Natural killer cell (primary cell): ENCODE measurements around the gene FIGNL1. TPM values are rescaled to one million over a fixed set of nuclear protein-coding genes. Genes with fewer than 3 reads are reported as not detected.

Experiments used
- ATAC-seq, 3 donors: fragments of 150-1000 bp in 2 of 3; fragments of 200-7000 bp in 1 of 3; cut with Tn5 transposase; 1 replicate in 1 of 3; 2 replicates in 2 of 3; pipeline ENCODE4 v1.10.0; 2021; ENCODE audit warnings: mild to moderate bottlenecking in 2 of 3, moderate library complexity in 2 of 3
- DNase-seq, 2 donors: peaks; one replicate each; pipeline versions ENCODE4 v3.0.0 to v3.0.0-alpha.2; 2013 to 2021; ENCODE audit warnings: mixed read lengths in 1 of 2
- H3K27ac ChIP-seq: one replicate; pipeline ENCODE4 v1.5.1; 2013; ENCODE audit warnings: mild to moderate bottlenecking, low read length
- H3K27me3 ChIP-seq: one replicate; pipeline ENCODE4 v1.6.1; 2013; ENCODE audit warnings: low read length; ENCODE audit not compliant: control insufficient read depth, insufficient read depth
- H3K36me3 ChIP-seq: one replicate; pipeline ENCODE4 v1.6.1; 2013; ENCODE audit warnings: low read length; ENCODE audit not compliant: control insufficient read depth, insufficient read depth
- H3K4me1 ChIP-seq: one replicate; pipeline ENCODE4 v1.6.1; 2013; ENCODE audit warnings: low read length; ENCODE audit not compliant: control insufficient read depth, insufficient read depth
- H3K4me3 ChIP-seq: one replicate; pipeline ENCODE4 v1.5.1; 2013; ENCODE audit warnings: low read length
- H3K9me3 ChIP-seq: one replicate; pipeline ENCODE4 v1.6.1; 2013; ENCODE audit warnings: low read length; ENCODE audit not compliant: control insufficient read depth, insufficient read depth
- H3K27ac Mint-ChIP-seq, 2 donors: one replicate each; pipeline ENCODE4 v1.8.0; 2022; ENCODE audit warnings: mild to moderate bottlenecking in 2 of 2, mixed read lengths in 2 of 2, moderate library complexity in 1 of 2
- H3K27me3 Mint-ChIP-seq, 2 donors: one replicate each; pipeline ENCODE4 v1.8.0; 2022; ENCODE audit warnings: low read depth in 2 of 2, mixed read lengths in 2 of 2
- H3K36me3 Mint-ChIP-seq: one replicate; pipeline ENCODE4 v1.8.0; 2022; ENCODE audit warnings: mixed read lengths
- H3K4me1 Mint-ChIP-seq, 2 donors: one replicate each; pipeline ENCODE4 v1.8.0; 2022; ENCODE audit warnings: mixed read lengths in 2 of 2
- H3K4me3 Mint-ChIP-seq: one replicate; pipeline ENCODE4 v1.8.0; 2022; ENCODE audit warnings: mild to moderate bottlenecking, moderate library complexity, mixed read lengths
- H3K9me3 Mint-ChIP-seq, 2 donors: one replicate each; pipeline ENCODE4 v1.8.0; 2022; ENCODE audit warnings: mixed read lengths in 2 of 2
- WGBS: methylation state at CpG from one replicate; pipeline ENCODE4 v1.1.7; 2013; ENCODE audit warnings: missing lambda C conversion rate; ENCODE audit not compliant: insufficient coverage; 5-methylcytosine and 5-hydroxymethylcytosine counted together
- intact Hi-C: fragments of 100-400 bp; cut with micrococcal nuclease; formaldehyde crosslinking; loops from one replicate; pipeline ENCODE4 v1.14.2; 2022
- total RNA-seq, 4 donors: library from RNA; stranded (reverse); fragments of 120-200 nt in 1 of 4; gene quantifications; one replicate each; pipeline versions ENCODE4 v1.2.3 to v1.2.4, GENCODE V29; 2013 to 2022
- TF ChIP-seq, protein P1 (sequence below): fragments of 200-600 bp; IDR thresholded peaks from one replicate; pipeline ENCODE4 v1.8.0; 2022; ENCODE audit warnings: antibody characterized with exemption

The FIGNL1 gene
- total RNA-seq, 3 donors from 2014 or later (not counting 1 experiment from before 2014, with no cell fraction given): 5.5 to 12.6 (median 7.6) TPM

DNA sequence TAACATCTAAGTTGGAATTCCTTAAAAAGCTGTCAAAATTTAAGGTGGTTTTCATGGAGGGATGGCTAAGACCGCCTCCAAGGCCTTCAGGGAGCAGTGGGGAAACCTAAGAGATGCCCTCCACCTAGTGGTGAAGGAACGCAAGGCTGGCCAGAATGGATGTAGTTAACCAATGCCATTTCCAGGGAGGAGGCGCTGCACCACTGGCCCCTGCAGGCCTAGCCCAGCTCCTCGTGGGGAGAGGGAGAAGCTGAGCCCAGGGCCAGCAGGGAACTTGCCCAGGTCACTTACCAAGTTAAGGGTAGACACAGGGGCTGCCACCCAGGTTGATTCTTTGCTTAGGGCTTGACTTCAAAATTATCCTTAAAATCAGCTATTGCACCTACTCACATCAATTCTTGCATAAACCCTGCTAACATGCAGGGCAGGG, 32.0 kb downstream of the FIGNL1 start:
- intact Hi-C loops: loop anchor here (1.0 kb wide), 4 partner anchors 213 to 326 kb away; no protein-coding TSS in a partner anchor
- no peak overlapping the region for H3K4me3 Mint-ChIP-seq
- H3K27ac Mint-ChIP-seq: no peak overlapping the region
- H3K4me3 ChIP-seq: no peak overlapping the region
- H3K27me3 ChIP-seq: no peaks in the 10 kb centered on the region
- no peaks in the 10 kb centered on the region for H3K27me3 Mint-ChIP-seq
- H3K4me1 ChIP-seq: peaks cover 24% of the 10 kb centered on the region
- peak; percentile 80 to 99 (median 96) for ATAC-seq
- no peaks in the 10 kb centered on the region for H3K9me3 ChIP-seq
- H3K27ac ChIP-seq: no peak overlapping the region
- no peaks in the 10 kb centered on the region for H3K36me3 ChIP-seq
- TF ChIP-seq, protein P1, sequence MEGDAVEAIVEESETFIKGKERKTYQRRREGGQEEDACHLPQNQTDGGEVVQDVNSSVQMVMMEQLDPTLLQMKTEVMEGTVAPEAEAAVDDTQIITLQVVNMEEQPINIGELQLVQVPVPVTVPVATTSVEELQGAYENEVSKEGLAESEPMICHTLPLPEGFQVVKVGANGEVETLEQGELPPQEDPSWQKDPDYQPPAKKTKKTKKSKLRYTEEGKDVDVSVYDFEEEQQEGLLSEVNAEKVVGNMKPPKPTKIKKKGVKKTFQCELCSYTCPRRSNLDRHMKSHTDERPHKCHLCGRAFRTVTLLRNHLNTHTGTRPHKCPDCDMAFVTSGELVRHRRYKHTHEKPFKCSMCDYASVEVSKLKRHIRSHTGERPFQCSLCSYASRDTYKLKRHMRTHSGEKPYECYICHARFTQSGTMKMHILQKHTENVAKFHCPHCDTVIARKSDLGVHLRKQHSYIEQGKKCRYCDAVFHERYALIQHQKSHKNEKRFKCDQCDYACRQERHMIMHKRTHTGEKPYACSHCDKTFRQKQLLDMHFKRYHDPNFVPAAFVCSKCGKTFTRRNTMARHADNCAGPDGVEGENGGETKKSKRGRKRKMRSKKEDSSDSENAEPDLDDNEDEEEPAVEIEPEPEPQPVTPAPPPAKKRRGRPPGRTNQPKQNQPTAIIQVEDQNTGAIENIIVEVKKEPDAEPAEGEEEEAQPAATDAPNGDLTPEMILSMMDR: peak; percentile 78
- WGBS: 8% methylated on average over 4 of the region's 4 CpGs
- no peaks in the 10 kb centered on the region for H3K36me3 Mint-ChIP-seq
- H3K4me1 Mint-ChIP-seq: peaks cover 6 to 7% of the 10 kb centered on the region in 2 donors
- DNase-seq: peak; percentile 46 to 86
- no peaks in the 10 kb centered on the region for H3K9me3 Mint-ChIP-seq

DNA sequence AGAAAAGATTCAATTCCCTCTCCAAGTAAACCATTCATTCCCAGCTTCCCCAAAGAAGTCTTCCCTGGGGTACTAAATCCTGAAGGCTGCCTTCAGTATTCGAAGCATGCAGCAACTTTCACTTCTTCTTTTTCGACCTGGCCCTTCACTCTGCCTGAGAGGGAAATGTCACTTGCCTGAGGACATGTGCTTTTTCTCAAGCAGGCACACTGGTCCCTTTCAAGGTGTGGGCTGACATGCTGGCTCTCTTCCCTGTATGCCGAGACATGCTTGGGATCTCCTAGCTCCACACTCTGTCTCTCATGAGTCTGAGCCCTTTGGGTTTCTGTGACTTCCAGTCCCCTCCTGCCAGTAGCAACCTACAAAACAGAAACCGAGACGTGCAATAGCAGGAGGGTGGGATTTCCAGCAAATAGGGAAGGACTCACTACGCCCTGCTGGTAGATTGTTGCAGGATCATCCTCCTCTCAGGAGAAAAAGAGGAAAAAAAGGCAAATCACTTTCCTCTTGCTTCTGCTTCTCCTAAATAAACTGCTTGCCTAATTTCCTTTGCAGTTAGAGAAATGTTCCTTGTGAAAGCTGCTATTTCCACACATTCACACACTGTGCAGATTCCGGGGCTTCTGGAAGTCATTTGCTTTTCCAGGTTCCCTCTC, 33.5 kb downstream of the FIGNL1 start:
- Histone ChIP-seq H3K4me3 (no peak overlapping the region), H3K27me3 (no peaks in the 10 kb centered on the region), H3K27ac (no peak overlapping the region), H3K36me3 (no peaks in the 10 kb centered on the region), H3K9me3 (no peaks in the 10 kb centered on the region), H3K4me1 (peaks cover 32% of the 10 kb centered on the region)
- TF ChIP-seq, protein P1: no peak
- no peak overlapping the region for H3K27ac Mint-ChIP-seq
- no peak for ATAC-seq
- intact Hi-C loops: no loop called here
- no peak overlapping the region for H3K4me3 Mint-ChIP-seq
- H3K27me3 Mint-ChIP-seq: no peaks in the 10 kb centered on the region
- H3K9me3 Mint-ChIP-seq: no peaks in the 10 kb centered on the region
- 50% methylated on average over 5 of the region's 7 CpGs for WGBS
- no peaks in the 10 kb centered on the region for H3K36me3 Mint-ChIP-seq
- H3K4me1 Mint-ChIP-seq: peaks cover 6 to 12% of the 10 kb centered on the region in 2 donors
- DNase-seq: no peak

DNA sequence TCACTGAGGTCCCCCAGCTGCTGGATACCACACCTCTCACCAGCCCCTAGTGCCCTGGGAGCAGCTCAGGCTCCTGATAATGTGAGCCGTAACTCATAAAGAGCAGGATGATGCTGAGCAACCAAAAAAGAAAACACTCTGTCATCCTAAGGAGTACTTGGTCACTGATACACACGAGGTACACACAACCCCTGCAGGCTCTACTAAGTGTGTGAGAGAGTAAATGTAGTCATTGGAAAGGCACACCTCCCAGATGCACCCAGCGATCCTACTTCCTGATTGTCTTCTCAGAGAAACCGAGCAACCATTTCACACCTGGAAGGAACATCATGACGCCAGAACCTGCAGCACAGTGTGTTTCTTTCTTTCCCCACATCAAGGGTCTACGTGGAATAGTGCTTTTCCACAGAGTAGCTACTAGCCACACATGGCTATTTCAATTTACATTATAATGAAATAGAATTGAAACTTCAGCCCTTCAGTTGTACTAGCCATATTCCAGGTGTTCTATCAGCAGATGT, 34.2 kb downstream of the FIGNL1 start:
- Histone ChIP-seq H3K9me3 (no peaks in the 10 kb centered on the region), H3K4me3 (no peak overlapping the region), H3K4me1 (peaks cover 38% of the 10 kb centered on the region), H3K36me3 (no peaks in the 10 kb centered on the region), H3K27ac (no peak overlapping the region), H3K27me3 (no peaks in the 10 kb centered on the region)
- Mint-ChIP-seq H3K4me1 (peaks cover 6 to 17% of the 10 kb centered on the region in 2 donors), H3K36me3 (no peaks in the 10 kb centered on the region), H3K27me3 (no peaks in the 10 kb centered on the region), H3K9me3 (no peaks in the 10 kb centered on the region), H3K4me3 (no peak overlapping the region), H3K27ac (no peak overlapping the region)
- WGBS: 64% methylated on average over 6 of the region's 6 CpGs
- no peak for ATAC-seq
- intact Hi-C loops: no loop called here
- TF ChIP-seq, protein P1: no peak
- no peak for DNase-seq
